Nephron (organoid): Measurements from ENCODE around the gene LRRC15.
A peak's percentile ranks its signal among the peaks of the same experiment; 100 is the strongest.

Experiments used
- H3K27ac Mint-ChIP-seq, 3 experiments: 2 replicates each; pipeline ENCODE4 v1.8.0; 2020; ENCODE audit warnings: mixed read lengths in 3 of 3, mild to moderate bottlenecking in 2 of 3, moderate library complexity in 1 of 3
- H3K27me3 Mint-ChIP-seq: 2 replicates; pipeline ENCODE4 v1.8.0; 2021; ENCODE audit warnings: low read depth, mild to moderate bottlenecking, moderate library complexity, mixed read lengths
- H3K36me3 Mint-ChIP-seq: 2 replicates; pipeline ENCODE4 v1.8.0; 2020; ENCODE audit warnings: low read depth, mixed read lengths
- H3K4me1 Mint-ChIP-seq: 2 replicates; pipeline ENCODE4 v1.8.0; 2020; ENCODE audit warnings: mixed read lengths
- H3K4me3 Mint-ChIP-seq, 3 experiments: 2 replicates each; pipeline ENCODE4 v1.8.0; 2020; ENCODE audit warnings: mild to moderate bottlenecking in 3 of 3, mixed read lengths in 3 of 3, moderate library complexity in 2 of 3
- H3K9me3 Mint-ChIP-seq: 2 replicates; pipeline ENCODE4 v1.8.0; 2020; ENCODE audit warnings: mixed read lengths
- CTCF ChIP-seq, 3 experiments: fragments of 200-600 bp; sonication (generic); IDR thresholded peaks; one replicate each; pipeline ENCODE4 v1.5.0; 2021; ENCODE audit warnings: antibody characterized with exemption in 3 of 3; ENCODE audit not compliant: unreplicated experiment in 3 of 3

The LRRC15 gene

GRCh38 chr3:194340757-194341400 lies 28.7 kb downstream of the LRRC15 start:
- Mint-ChIP-seq H3K27ac (no peak overlapping the region), H3K27me3 (peaks cover 68% of the 10 kb centered on the region), H3K4me3 (no peak overlapping the region), H3K36me3 (no peaks in the 10 kb centered on the region), H3K4me1 (peaks cover 28% of the 10 kb centered on the region), H3K9me3 (no peaks in the 10 kb centered on the region)
- TF ChIP-seq CTCF (IDR thresholded peaks at IDR 0.05; ENCODE audit: unreplicated experiment in 3 of 3): no peak

GRCh38 chr3:194339840-194340239 lies 29.7 kb downstream of the LRRC15 start:
- Mint-ChIP-seq H3K36me3 (no peaks in the 10 kb centered on the region), H3K9me3 (no peaks in the 10 kb centered on the region), H3K27me3 (peaks cover 68% of the 10 kb centered on the region), H3K4me1 (peaks cover 28% of the 10 kb centered on the region), H3K27ac (peak overlapping the region in 1 of 3 experiments; percentile 7), H3K4me3 (no peak overlapping the region)
- TF ChIP-seq CTCF (IDR thresholded peaks at IDR 0.05; ENCODE audit: unreplicated experiment in 3 of 3): no peak

GRCh38 chr3:194339356-194339755 lies 30.2 kb downstream of the LRRC15 start:
- H3K4me1 Mint-ChIP-seq: peaks cover 28% of the 10 kb centered on the region
- H3K27me3 Mint-ChIP-seq: peaks cover 68% of the 10 kb centered on the region
- peak; percentile 10 to 36 (median 14) for TF ChIP-seq CTCF (IDR thresholded peaks at IDR 0.05; ENCODE audit: unreplicated experiment in 3 of 3)
- H3K4me3 Mint-ChIP-seq: no peak overlapping the region
- H3K27ac Mint-ChIP-seq: peak overlapping the region in 1 of 3 experiments; percentile 7
- H3K36me3 Mint-ChIP-seq: no peaks in the 10 kb centered on the region
- no peaks in the 10 kb centered on the region for H3K9me3 Mint-ChIP-seq

- H3K36me3 Mint-ChIP-seq: no peaks in the 10 kb centered on the region
- H3K9me3 Mint-ChIP-seq: no peaks in the 10 kb centered on the region
- H3K4me3 Mint-ChIP-seq: no peak overlapping the region
Measured at GRCh38 chr3:194337965-194338753, 31.4 kb downstream of the LRRC15 start.

GRCh38 chr3:194336601-194337355 lies 32.8 kb downstream of the LRRC15 start:
- Mint-ChIP-seq H3K36me3 (no peaks in the 10 kb centered on the region), H3K9me3 (no peaks in the 10 kb centered on the region), H3K27ac (peak overlapping the region in 1 of 3 experiments; percentile 25), H3K27me3 (peaks cover 62% of the 10 kb centered on the region), H3K4me3 (peak overlapping the region in 1 of 3 experiments; percentile 9), H3K4me1 (peaks cover 33% of the 10 kb centered on the region)
- no peak for TF ChIP-seq CTCF (IDR thresholded peaks at IDR 0.05; ENCODE audit: unreplicated experiment in 3 of 3)

More at GRCh38 chr3:194337965-194338753, 31.4 kb downstream of the LRRC15 start:
- Mint-ChIP-seq H3K4me1 (peaks cover 23% of the 10 kb centered on the region), H3K27ac (peak overlapping the region in 1 of 3 experiments; percentile 45), H3K27me3 (peaks cover 66% of the 10 kb centered on the region)
- TF ChIP-seq CTCF (IDR thresholded peaks at IDR 0.05; ENCODE audit: unreplicated experiment in 3 of 3): no peak
